ENCODE data around the gene IGFLR1.
"Not testable (repeated sequence)": the region's sequence is repeated elsewhere in the genome, so short reads cannot be mapped to it uniquely, and the experiment has no call there.

IGFLR1 gene

GRCh38 chr19:35693835-35694599 lies 48.2 kb downstream of the IGFLR1 start:
- no peak overlapping the region for H2AFZ ChIP-seq (ENCODE audit: low read depth, low read length)
- no peaks in the 10 kb centered on the region for H3K27me3 ChIP-seq (ENCODE audit: insufficient read depth, low read length)
- peaks cover 3% of the 10 kb centered on the region for H3K4me1 ChIP-seq (ENCODE audit: insufficient read depth, low read length)
- H3K4me3 ChIP-seq (ENCODE audit: low read length): no peak overlapping the region
- H3K36me3 ChIP-seq (ENCODE audit: insufficient read depth, low read length): no peaks in the 10 kb centered on the region
- no peaks in the 10 kb centered on the region for H3K9me3 ChIP-seq (ENCODE audit: low read length)

GRCh38 chr19:35693422-35693821 lies 48.8 kb downstream of the IGFLR1 start:
- Histone ChIP-seq H3K36me3 (ENCODE audit: insufficient read depth, low read length) (no peaks in the 10 kb centered on the region), H3K4me1 (ENCODE audit: insufficient read depth, low read length) (peaks cover 3% of the 10 kb centered on the region), H3K9me3 (ENCODE audit: low read length) (no peaks in the 10 kb centered on the region), H3K27me3 (ENCODE audit: insufficient read depth, low read length) (no peaks in the 10 kb centered on the region), H2AFZ (ENCODE audit: low read depth, low read length) (no peak overlapping the region), H3K4me3 (ENCODE audit: low read length) (no peak overlapping the region)

GRCh38 chr19:35692010-35692409 lies 50.2 kb downstream of the IGFLR1 start:
- no peaks in the 10 kb centered on the region for H3K27me3 ChIP-seq (ENCODE audit: insufficient read depth, low read length)

GRCh38 chr19:35691106-35691505 lies 51.1 kb downstream of the IGFLR1 start:
- not testable (repeated sequence) for H2AFZ ChIP-seq (ENCODE audit: low read depth, low read length); H3K9me3 ChIP-seq (ENCODE audit: low read length); H3K4me1 ChIP-seq (ENCODE audit: insufficient read depth, low read length); H3K36me3 ChIP-seq (ENCODE audit: insufficient read depth, low read length); H3K27me3 ChIP-seq (ENCODE audit: insufficient read depth, low read length); H3K4me3 ChIP-seq (ENCODE audit: low read length)

More at GRCh38 chr19:35692010-35692409, 50.2 kb downstream of the IGFLR1 start:
- H3K4me1 ChIP-seq (ENCODE audit: insufficient read depth, low read length): peaks cover 3% of the 10 kb centered on the region
- no peak overlapping the region for H2AFZ ChIP-seq (ENCODE audit: low read depth, low read length)
- no peak overlapping the region for H3K4me3 ChIP-seq (ENCODE audit: low read length)
- no peaks in the 10 kb centered on the region for H3K36me3 ChIP-seq (ENCODE audit: insufficient read depth, low read length)
- H3K9me3 ChIP-seq (ENCODE audit: low read length): no peaks in the 10 kb centered on the region

- no peaks in the 10 kb centered on the region for H3K36me3 ChIP-seq (ENCODE audit: insufficient read depth, low read length)
- H3K9me3 ChIP-seq (ENCODE audit: low read length): no peaks in the 10 kb centered on the region
- H2AFZ ChIP-seq (ENCODE audit: low read depth, low read length): no peak overlapping the region
- no peaks in the 10 kb centered on the region for H3K27me3 ChIP-seq (ENCODE audit: insufficient read depth, low read length)
- H3K4me1 ChIP-seq (ENCODE audit: insufficient read depth, low read length): peaks cover 3% of the 10 kb centered on the region
- H3K4me3 ChIP-seq (ENCODE audit: low read length): no peak overlapping the region
Measured at GRCh38 chr19:35689836-35690235, 52.4 kb downstream of the IGFLR1 start.

Measured in neuron (in vitro differentiated cells).